Activated CD8-positive, alpha-beta memory T cell treated with anti-CD3 and anti-CD28 coated beads, Interleukin-2, amount 10 ng/mL, durations not matched to agents 7 days and 5 days (primary cell): ENCODE results near the gene DCTN1. TPM values are rescaled to one million over a fixed set of nuclear protein-coding genes. Genes with fewer than 3 reads are reported as not detected.

Experiments
- ATAC-seq: fragments of 150-1000 bp; cut with Tn5 transposase; one replicate; pipeline ENCODE4 v1.10.0; 2021; ENCODE audit warnings: moderate library complexity
- CTCF ChIA-PET: fragments of 350-600 bp; sonication (Branson Sonifier 250); formaldehyde crosslinking; loops from one replicate; lab custom pipeline; 2021; ENCODE audit warnings: antibody characterized with exemption; lab: Charles Lee
- DNase-seq: peaks from one replicate; pipeline ENCODE4 v3.0.0-alpha.2; 2020
- H3K27ac Mint-ChIP-seq: one replicate; pipeline ENCODE4 v1.8.0; 2021; ENCODE audit warnings: mild to moderate bottlenecking, mixed read lengths
- H3K27me3 Mint-ChIP-seq: one replicate; pipeline ENCODE4 v1.8.0; 2021; ENCODE audit warnings: mixed read lengths
- H3K36me3 Mint-ChIP-seq: one replicate; pipeline ENCODE4 v1.8.0; 2021; ENCODE audit warnings: mild to moderate bottlenecking, mixed read lengths
- H3K4me1 Mint-ChIP-seq: one replicate; pipeline ENCODE4 v1.8.0; 2021; ENCODE audit warnings: mixed read lengths
- H3K4me3 Mint-ChIP-seq: one replicate; pipeline ENCODE4 v1.8.0; 2021; ENCODE audit warnings: mild to moderate bottlenecking, moderate library complexity, mixed read lengths
- H3K9me3 Mint-ChIP-seq: one replicate; pipeline ENCODE4 v1.8.0; 2022; ENCODE audit warnings: low read depth, mixed read lengths
- total RNA-seq, 2 experiments: library from RNA; stranded (reverse); gene quantifications; one replicate each; pipeline ENCODE4 v1.2.3, GENCODE V29; 2021

The DCTN1 gene
- total RNA-seq, 2 experiments from 2014 or later: 98.3 to 108 TPM

DNA sequence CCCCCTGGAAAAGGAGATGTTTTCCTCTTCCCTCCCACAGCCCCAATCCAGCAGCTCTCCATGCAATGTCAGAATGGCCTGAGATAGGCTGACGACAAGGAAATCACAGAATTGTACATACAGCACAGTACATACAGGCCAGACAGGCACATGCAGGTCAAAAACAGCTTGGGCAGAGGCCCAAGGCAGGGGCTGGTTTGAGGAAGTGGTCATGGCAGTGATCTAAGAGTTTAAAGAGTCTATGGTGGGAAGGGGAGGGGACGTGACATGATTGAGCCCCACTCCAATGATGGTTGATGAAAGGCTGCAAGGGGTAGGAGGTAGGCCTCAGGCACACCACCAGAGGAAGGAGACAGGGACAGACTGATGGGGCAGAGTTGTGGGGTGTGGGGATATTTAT lies 4.3 kb downstream of the DCTN1 start:
- Mint-ChIP-seq H3K9me3 (no peaks in the 10 kb centered on the region), H3K4me3 (no peak overlapping the region), H3K27ac (no peak overlapping the region), H3K4me1 (peaks cover 18% of the 10 kb centered on the region), H3K36me3 (peaks cover 6% of the 10 kb centered on the region), H3K27me3 (no peaks in the 10 kb centered on the region)
- DNase-seq (no peak), ATAC-seq (no peak)
- CTCF ChIA-PET: interaction anchor here (2.1 kb wide), 1 partner anchor 16 kb away, joined by 11 read pairs; no protein-coding TSS in a partner anchor

DNA sequence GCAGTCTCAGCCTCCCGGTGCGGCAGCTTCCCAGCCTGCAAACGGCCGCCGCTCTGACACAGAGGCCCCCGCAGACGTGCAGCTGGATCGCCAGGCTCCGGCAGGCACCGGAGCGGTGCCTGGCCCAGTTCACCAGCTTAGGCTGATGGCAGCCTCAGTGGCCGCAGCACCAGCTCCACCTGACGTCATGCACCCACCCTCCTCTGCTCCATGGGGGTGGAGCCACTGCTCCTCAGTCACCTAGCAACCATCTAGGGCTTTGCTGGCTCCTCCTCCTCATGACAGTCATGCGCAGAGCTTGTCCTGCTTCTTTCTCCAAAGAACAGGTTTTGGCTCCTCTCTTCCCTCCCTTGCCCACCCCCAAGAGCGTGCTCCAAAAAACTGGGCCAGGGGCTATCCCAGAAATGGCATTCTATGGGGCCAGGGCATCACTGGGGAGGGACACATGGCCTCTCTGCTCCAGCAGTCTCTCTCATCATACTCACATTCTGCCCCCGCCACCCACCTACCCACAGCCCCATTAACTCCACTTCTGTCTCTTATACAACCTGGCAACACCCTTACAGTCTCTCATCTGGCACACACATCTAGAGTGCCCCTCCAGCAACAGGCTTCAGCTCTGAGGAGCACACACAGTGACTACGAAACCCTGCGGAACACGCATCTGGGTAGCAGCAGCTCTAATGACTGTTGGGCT lies 5.5 kb downstream of the DCTN1 start:
- CTCF ChIA-PET: interaction anchor here (2.1 kb wide), 1 partner anchor 17 kb away, joined by 11 read pairs; no protein-coding TSS in a partner anchor
- H3K4me1 Mint-ChIP-seq: peaks cover 12% of the 10 kb centered on the region
- DNase-seq (no peak), ATAC-seq (no peak)
- H3K27me3 Mint-ChIP-seq: no peaks in the 10 kb centered on the region
- peaks cover 9% of the 10 kb centered on the region for H3K36me3 Mint-ChIP-seq
- H3K4me3 Mint-ChIP-seq: no peak overlapping the region
- no peak overlapping the region for H3K27ac Mint-ChIP-seq
- H3K9me3 Mint-ChIP-seq: no peaks in the 10 kb centered on the region

DNA sequence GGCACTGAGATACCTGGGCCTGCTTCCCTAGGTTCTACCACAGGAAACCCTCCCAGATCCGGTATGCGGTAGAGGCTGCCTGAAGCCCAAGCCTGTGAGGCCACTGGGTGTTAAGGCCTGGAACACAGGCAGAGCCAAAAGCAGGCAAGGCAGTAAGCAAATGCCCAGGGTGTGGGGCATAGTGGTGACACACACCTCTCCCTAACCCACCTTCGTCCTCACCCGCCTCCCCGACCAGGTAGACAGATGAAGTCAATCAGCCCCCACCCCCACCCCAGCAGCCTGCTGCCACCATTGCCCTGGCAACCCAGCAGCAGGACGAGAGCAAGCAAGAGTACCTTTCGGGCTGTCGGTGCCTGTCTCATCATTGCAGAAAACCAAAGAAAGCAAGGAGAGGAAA lies 6.1 kb downstream of the DCTN1 start:
- H3K27ac Mint-ChIP-seq: no peak overlapping the region
- no peaks in the 10 kb centered on the region for H3K27me3 Mint-ChIP-seq
- H3K9me3 Mint-ChIP-seq: no peaks in the 10 kb centered on the region
- ATAC-seq: no peak
- DNase-seq: no peak
- peaks cover 11% of the 10 kb centered on the region for H3K4me1 Mint-ChIP-seq
- H3K36me3 Mint-ChIP-seq: peaks cover 12% of the 10 kb centered on the region
- CTCF ChIA-PET: interaction anchor here (2.1 kb wide), 1 partner anchor 18 kb away, joined by 11 read pairs; no protein-coding TSS in a partner anchor
- H3K4me3 Mint-ChIP-seq: no peak overlapping the region

DNA sequence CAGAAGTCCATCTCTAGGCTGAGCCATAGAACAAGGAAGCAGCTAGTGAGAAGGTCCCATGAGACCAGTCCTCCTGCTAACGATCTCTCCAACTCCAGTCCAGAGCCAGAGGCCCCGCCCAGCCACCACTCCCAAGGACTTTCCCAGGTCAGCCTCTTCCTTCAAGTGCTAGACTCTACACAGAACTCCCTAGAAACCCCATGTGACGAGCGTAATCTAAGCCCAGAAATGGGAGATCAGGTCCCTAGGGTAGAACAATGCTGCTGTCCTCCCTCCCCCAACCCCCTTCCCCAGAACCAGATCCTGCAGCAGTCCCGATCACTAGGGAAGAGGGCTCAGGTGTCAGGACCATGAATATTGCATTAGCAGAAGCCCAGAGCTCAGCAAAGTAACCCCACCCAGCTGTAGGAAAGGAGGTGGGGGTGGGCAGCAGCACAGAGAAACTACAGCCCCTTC lies 6.9 kb downstream of the DCTN1 start:
- Mint-ChIP-seq H3K9me3 (no peaks in the 10 kb centered on the region), H3K27ac (no peak overlapping the region), H3K27me3 (no peaks in the 10 kb centered on the region), H3K36me3 (peaks cover 16% of the 10 kb centered on the region), H3K4me1 (peaks cover 5% of the 10 kb centered on the region), H3K4me3 (no peak overlapping the region)
- DNase-seq (no peak), ATAC-seq (no peak)
- CTCF ChIA-PET: no interaction called here

DNA sequence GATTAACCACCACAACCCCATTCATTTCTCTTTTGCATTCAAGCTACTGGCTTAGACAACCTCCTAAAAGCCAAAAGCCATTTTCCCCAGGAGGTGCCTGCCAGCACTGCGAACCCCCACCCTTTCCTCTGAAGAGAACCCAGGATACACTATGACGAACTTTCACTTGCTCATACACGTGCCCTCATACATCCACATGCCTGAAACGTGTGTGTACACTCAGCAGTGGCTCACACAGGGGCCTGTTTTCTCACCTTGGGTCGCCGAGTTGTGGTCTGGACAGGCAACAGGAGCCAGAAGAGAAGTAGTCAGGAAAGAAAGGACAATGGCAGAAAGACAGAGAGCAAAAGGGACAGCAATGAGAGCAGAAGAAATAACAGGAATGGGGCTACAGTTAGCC lies 7.4 kb downstream of the DCTN1 start:
- H3K27me3 Mint-ChIP-seq: no peaks in the 10 kb centered on the region
- CTCF ChIA-PET: interaction anchor here (0.9 kb wide), 1 partner anchor 37 kb away, joined by 3 read pairs; no protein-coding TSS in a partner anchor
- ATAC-seq (no peak), DNase-seq (no peak)
- H3K27ac Mint-ChIP-seq: no peak overlapping the region
- H3K9me3 Mint-ChIP-seq: no peaks in the 10 kb centered on the region
- no peak overlapping the region for H3K4me3 Mint-ChIP-seq
- H3K4me1 Mint-ChIP-seq: peaks cover 5% of the 10 kb centered on the region
- peaks cover 17% of the 10 kb centered on the region for H3K36me3 Mint-ChIP-seq

DNA sequence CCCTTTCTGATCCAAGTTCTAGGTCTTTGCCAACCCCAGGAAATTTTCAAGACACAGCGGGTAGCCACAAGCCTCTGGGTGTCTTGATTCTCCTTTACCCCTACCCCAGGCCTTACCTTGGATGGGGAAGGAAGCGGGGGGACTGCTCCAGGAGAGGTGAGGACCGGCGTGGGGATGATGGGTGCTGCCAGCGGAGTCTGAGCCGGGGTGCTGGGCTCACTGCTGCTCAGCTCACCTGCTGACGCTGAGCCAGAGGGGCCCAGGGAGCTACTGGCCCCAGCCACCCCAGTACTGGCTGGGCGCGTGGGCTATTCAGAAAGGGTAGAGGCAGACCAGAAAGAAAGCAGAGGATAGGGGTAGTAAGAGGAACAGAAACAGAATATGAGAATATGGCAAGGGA lies 8.7 kb downstream of the DCTN1 start:
- DNase-seq (no peak), ATAC-seq (no peak)
- CTCF ChIA-PET: interaction anchor here (1.6 kb wide), 1 partner anchor 20 kb away, joined by 5 read pairs; no protein-coding TSS in a partner anchor
- no peak overlapping the region for H3K27ac Mint-ChIP-seq
- H3K27me3 Mint-ChIP-seq: no peaks in the 10 kb centered on the region
- H3K4me1 Mint-ChIP-seq: peaks cover 5% of the 10 kb centered on the region
- no peak overlapping the region for H3K4me3 Mint-ChIP-seq
- H3K9me3 Mint-ChIP-seq: no peaks in the 10 kb centered on the region
- H3K36me3 Mint-ChIP-seq: peaks cover 18% of the 10 kb centered on the region

DNA sequence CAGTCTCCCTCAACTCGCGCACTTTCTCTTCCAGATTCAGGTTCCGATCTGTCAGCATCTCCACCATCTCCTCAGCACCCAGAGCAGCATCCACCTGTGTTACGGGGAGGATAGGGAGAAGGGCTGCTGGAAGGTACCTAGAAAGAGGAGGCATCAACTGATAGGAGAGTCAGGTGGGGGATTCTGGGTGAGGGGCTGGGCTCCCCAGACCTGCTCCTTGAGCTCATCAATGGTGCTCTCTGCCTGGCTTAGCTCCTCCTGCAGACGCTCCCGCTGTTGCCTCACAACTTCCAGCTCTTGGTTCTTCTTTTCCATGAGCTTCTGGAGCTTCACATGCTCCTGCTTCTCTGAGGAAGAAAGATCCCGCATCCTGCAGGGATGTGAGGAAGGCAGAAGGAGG lies 10.1 kb downstream of the DCTN1 start:
- no peak overlapping the region for H3K4me3 Mint-ChIP-seq
- CTCF ChIA-PET: interaction anchor here (1.0 to 1.6 kb wide), 3 partner anchors 22 to 120 kb away, joined by 3 to 5 read pairs (median 4); no protein-coding TSS in a partner anchor
- no peak overlapping the region for H3K27ac Mint-ChIP-seq
- H3K9me3 Mint-ChIP-seq: no peaks in the 10 kb centered on the region
- H3K27me3 Mint-ChIP-seq: no peaks in the 10 kb centered on the region
- H3K36me3 Mint-ChIP-seq: peaks cover 25% of the 10 kb centered on the region
- no peaks in the 10 kb centered on the region for H3K4me1 Mint-ChIP-seq
- ATAC-seq: no peak
- no peak for DNase-seq

DNA sequence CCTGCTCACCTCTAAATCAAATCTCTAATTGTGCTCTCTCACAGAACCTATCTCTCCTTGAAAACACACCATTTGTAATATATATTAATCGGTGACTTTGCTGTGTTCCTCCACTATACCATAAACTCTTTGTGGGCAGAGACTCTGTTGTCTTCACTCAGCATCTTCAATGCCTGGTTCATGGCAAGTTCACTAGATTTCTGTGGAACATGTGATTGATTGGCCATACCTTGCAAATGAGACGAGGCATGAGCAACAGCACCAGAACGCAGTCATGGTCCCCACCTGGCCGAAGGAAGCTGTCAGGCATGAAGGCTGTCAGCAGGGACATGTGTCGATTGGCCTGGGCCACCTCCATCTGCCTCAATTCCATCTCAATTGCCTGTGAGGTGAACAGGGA lies 11.6 kb downstream of the DCTN1 start:
- Mint-ChIP-seq H3K36me3 (peaks cover 30% of the 10 kb centered on the region), H3K27me3 (no peaks in the 10 kb centered on the region), H3K4me3 (no peak overlapping the region), H3K27ac (no peak overlapping the region), H3K9me3 (no peaks in the 10 kb centered on the region), H3K4me1 (no peaks in the 10 kb centered on the region)
- DNase-seq (no peak), ATAC-seq (no peak)
- CTCF ChIA-PET: interaction anchor here (1.6 kb wide), 1 partner anchor 24 kb away, joined by 5 read pairs; no protein-coding TSS in a partner anchor

DNA sequence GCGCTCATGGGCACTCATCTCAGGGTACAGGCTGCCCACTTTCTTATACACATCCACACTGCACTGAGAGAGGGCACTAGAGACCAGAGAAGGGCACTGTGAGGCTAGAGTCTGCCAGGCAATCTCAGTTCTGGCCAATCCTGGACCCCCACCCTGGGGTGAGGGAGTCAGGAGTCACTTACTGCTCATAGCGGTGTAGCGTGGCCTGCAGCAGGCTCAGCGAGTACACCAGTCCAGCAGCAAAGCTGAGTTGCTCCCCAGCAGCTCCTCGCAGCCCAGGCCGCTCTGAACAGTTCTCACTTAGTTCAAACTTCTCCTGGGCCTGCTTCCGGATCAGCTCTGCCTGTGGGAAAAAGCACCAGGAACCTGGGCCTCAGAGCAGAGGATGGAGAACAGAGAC lies 12.3 kb downstream of the DCTN1 start:
- DNase-seq (no peak), ATAC-seq (no peak)
- no peak overlapping the region for H3K4me3 Mint-ChIP-seq
- H3K27me3 Mint-ChIP-seq: no peaks in the 10 kb centered on the region
- H3K9me3 Mint-ChIP-seq: no peaks in the 10 kb centered on the region
- CTCF ChIA-PET: interaction anchor here (1.4 to 1.6 kb wide), 2 partner anchors 24 to 34 kb away, joined by 4 to 5 read pairs; no protein-coding TSS in a partner anchor
- no peak overlapping the region for H3K27ac Mint-ChIP-seq
- H3K36me3 Mint-ChIP-seq: peaks cover 30% of the 10 kb centered on the region
- no peaks in the 10 kb centered on the region for H3K4me1 Mint-ChIP-seq

DNA sequence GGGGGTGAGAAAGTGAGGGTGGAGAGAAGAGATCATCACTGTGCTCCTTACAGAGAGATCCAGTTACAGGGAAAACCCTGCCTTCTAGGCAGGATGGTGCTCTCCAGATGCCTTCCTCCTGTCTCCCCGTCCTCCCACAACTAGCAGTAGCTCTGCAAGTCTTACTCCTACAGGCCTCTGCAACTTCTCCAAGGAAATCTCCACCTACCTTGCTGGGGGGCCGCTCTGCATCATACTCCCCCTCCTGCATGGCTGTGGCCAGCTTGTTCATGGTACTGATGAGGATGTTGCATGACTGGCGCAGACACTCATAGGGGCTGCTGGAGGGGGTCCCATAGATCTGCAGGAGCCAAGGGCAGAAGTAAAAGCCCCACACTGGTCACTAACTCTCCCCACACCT lies 14.1 kb downstream of the DCTN1 start:
- H3K27me3 Mint-ChIP-seq: no peaks in the 10 kb centered on the region
- CTCF ChIA-PET: interaction anchor here (1.1 kb wide), 1 partner anchor 16 kb away, joined by 4 read pairs; no protein-coding TSS in a partner anchor
- H3K4me3 Mint-ChIP-seq: no peak overlapping the region
- no peak for ATAC-seq
- H3K27ac Mint-ChIP-seq: no peak overlapping the region
- DNase-seq: no peak
- H3K9me3 Mint-ChIP-seq: no peaks in the 10 kb centered on the region
- H3K36me3 Mint-ChIP-seq: peaks cover 35% of the 10 kb centered on the region
- H3K4me1 Mint-ChIP-seq: no peaks in the 10 kb centered on the region

DNA sequence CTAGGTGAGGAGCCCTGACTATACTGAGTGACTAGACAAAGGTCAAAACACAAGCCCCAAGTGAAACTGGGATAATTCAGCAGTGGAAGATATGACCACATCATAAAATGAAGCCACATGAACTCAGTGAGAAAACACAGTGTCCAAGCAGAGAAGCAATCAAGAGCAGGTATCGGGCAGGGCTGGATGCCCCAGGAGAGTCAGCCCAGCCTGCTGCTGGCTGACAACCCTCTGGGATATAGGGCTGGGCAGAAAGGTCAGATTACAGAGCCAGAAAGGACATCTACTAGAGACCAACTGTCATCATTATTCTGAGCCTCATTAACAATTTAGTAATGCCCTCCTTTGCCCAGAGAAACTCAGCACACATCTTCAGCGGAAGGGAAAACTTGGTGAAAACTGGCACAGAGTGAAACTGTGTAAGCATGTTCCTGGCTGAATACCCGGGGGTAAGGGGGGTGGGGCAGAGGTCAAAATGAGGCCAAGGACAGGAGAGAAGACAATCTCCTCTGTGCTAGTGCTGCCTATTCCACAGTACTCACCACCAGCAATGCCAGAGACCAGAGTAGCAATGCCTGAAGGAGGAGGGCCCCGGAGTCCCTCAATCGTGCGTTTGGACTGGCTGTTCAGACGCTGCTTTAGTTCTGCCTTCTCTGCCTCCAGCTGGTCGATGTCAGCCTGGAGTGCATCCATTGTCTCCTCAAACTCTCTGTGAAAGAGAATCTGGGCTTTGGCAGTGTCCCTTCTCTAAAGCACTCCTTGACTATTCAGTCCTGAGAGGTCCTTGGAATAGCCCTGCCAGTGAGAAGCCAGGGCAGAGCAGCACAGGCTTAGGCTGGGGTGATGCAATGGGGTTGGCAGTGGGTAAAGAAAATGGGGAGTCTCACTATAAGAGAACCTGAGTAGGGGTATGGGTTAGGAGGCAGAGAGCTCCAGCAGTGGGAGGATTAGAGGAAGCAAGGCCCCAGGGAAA lies 15.3 kb downstream of the DCTN1 start:
- Mint-ChIP-seq H3K4me3 (no peak overlapping the region), H3K4me1 (no peaks in the 10 kb centered on the region), H3K36me3 (peaks cover 32% of the 10 kb centered on the region), H3K9me3 (no peaks in the 10 kb centered on the region), H3K27ac (no peak overlapping the region), H3K27me3 (no peaks in the 10 kb centered on the region)
- ATAC-seq: no peak
- no peak for DNase-seq
- CTCF ChIA-PET: interaction anchor here (1.1 kb wide), 1 partner anchor 17 kb away, joined by 4 read pairs; no protein-coding TSS in a partner anchor

DNA sequence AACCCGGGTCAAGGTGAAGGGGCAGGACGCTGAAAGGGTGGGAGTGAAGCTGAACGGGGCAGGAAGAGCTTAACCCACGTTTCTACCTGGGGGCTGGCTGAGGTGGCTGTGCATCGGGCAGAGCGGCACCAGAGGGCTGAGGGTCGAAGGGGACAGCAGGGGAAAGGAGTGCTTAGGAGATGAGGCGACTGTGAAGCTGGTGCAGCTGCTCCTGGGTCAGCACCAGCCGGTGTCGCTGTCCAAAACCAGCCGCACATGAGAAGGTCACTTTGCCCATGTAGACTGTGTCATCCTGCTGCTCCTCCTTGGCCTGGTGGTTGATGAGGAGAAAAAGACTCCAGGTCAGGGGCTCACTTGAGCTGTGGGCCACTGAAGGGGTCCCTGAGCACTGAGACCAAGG lies 18.8 kb downstream of the DCTN1 start:
- DNase-seq (no peak), ATAC-seq (no peak)
- H3K9me3 Mint-ChIP-seq: no peaks in the 10 kb centered on the region
- H3K4me1 Mint-ChIP-seq: no peaks in the 10 kb centered on the region
- H3K4me3 Mint-ChIP-seq: no peak overlapping the region
- peaks cover 18% of the 10 kb centered on the region for H3K36me3 Mint-ChIP-seq
- CTCF ChIA-PET: interaction anchor here (2.0 to 2.2 kb wide), 2 partner anchors 26 to 30 kb away, joined by 6 to 9 read pairs; no protein-coding TSS in a partner anchor
- no peak overlapping the region for H3K27ac Mint-ChIP-seq
- H3K27me3 Mint-ChIP-seq: no peaks in the 10 kb centered on the region

DNA sequence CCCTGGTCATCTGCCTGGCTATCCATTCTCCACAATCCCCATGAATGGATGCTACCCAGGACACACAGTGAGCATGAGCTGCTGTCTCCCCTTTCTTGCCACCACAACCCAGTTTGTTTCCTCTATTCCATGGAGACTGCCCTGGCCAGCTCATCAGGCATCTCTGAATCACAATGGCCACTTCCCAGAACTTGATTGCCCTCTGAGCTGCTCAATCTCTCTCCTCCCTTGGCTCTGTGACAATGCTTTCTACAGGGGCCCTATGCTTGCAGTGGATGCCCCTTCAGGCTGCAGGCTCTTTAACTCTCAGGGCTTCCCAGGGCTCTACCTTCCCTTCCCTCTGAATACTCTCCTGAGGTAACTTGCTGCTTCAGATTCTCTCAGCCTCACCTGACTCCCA lies 22.5 kb downstream of the DCTN1 start:
- Mint-ChIP-seq H3K4me1 (no peaks in the 10 kb centered on the region), H3K4me3 (no peak overlapping the region), H3K27me3 (no peaks in the 10 kb centered on the region), H3K9me3 (no peaks in the 10 kb centered on the region), H3K36me3 (peaks cover 7% of the 10 kb centered on the region), H3K27ac (no peak overlapping the region)
- CTCF ChIA-PET: interaction anchor here (1.3 to 2.0 kb wide), 2 partner anchors 13 to 22 kb away, joined by 3 to 13 read pairs; no protein-coding TSS in a partner anchor
- ATAC-seq (no peak), DNase-seq (no peak)
